GM19025 (cell line): ENCODE results near the gene SCN2B.

Source experiments
- ATAC-seq: cut with Tn5 transposase; IDR thresholded peaks from one replicate; pipeline ENCODE4 v1.9.1; 2021; ENCODE audit warnings: mild to moderate bottlenecking, low read depth, moderate library complexity; ENCODE audit not compliant: unreplicated experiment

Gene SCN2B

GRCh38 chr11:118175993-118176777, at the start of gene SCN2B:
SCN2B (minus strand) TSS chr11:118176639; CDS start chr11:118176431, 208 bp downstream.
- ATAC-seq = no peak

- peak; percentile 56 for ATAC-seq
Observed at GRCh38 chr11:118224511-118225188, 48.2 kb upstream of the SCN2B start, which contains the start of gene JAML. JAML (minus strand) TSS chr11:118225011; CDS start chr11:118214866, 10,145 bp downstream.

- no peak for ATAC-seq
Observed at GRCh38 chr11:118223992-118224391, 47.6 kb upstream of the SCN2B start.

DNA sequence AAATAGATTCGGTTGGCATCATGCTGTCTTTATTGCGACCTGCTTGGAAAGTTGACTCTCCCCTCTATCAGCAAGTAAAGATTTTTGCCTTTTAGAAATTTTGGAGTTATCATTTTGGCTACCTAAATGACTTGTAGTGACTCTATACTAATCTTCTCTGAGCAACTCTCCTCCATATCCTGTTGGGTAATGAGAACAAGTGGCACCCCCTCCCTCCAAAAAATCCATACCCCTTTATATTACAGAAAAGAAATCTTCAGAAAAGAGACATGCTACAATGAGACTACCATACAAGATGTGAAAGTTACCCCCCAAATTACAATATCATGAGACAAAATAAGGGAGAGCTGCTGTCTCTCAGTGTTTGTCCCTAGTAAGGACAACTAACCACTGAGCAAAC, 47.1 kb upstream of the SCN2B start:
- ATAC-seq = no peak

DNA sequence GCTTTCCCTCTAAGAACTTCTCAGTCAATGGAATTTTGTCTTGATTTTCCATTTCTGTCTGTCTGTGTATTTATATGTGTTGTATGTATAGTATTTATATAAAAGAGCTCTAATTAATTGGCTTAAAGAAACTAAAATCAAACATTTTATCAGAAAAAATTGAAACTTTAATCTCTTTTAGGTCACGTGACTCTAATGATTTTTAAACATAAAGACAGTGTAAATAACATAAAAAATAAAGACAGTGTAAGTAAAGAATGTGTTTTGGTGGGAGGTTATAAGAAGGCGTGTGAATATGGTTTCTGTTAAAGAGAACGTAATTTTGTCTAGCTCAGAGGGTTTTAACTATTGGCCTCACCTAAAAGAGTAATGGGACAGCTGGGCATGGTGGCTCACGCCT, 46.0 kb upstream of the SCN2B start:
- ATAC-seq = no peak

DNA sequence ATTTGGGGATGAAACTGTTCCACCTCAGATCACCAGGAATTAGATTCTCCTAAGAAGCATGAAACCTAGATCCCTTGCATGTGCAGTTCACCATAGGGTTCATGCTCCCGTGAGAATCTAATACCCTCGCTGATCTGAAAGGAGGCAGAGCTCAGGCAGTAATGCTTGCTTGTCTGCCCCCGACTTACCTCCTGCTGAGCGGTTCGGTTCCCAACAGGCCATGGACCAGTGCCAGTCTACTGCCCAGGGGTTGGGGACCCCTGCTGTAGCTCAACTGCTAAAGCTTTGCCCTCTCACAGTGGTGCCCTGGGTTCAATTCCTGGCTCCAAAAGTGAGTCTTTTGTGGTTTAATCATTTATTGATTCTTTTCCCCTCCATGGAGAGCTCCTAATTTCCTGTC, 45.0 kb upstream of the SCN2B start:
- ATAC-seq = no peak

- ATAC-seq = no peak
Observed at GRCh38 chr11:118219732-118220131, 43.3 kb upstream of the SCN2B start.

GRCh38 chr11:118219244-118219643, 42.8 kb upstream of the SCN2B start:
- ATAC-seq = no peak

DNA sequence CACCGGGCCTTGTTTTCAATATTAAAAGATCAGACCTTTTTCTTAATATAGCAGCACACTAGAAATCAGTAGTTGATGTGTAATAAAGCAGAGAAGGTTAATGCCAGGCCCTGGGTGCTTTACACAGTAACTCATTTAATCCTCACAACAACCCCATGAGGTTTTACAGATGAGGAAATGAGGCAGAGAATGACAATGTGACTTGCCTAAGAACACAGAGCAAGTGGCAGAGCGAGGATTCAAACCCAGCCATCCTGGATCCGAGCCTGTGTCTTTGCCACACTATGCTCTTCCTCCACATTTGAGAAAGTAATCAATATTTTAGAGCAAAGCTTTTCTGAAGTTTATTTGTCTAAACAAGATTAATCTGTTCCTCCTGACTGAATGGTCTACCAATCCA, 41.1 kb upstream of the SCN2B start:
- ATAC-seq = no peak

DNA sequence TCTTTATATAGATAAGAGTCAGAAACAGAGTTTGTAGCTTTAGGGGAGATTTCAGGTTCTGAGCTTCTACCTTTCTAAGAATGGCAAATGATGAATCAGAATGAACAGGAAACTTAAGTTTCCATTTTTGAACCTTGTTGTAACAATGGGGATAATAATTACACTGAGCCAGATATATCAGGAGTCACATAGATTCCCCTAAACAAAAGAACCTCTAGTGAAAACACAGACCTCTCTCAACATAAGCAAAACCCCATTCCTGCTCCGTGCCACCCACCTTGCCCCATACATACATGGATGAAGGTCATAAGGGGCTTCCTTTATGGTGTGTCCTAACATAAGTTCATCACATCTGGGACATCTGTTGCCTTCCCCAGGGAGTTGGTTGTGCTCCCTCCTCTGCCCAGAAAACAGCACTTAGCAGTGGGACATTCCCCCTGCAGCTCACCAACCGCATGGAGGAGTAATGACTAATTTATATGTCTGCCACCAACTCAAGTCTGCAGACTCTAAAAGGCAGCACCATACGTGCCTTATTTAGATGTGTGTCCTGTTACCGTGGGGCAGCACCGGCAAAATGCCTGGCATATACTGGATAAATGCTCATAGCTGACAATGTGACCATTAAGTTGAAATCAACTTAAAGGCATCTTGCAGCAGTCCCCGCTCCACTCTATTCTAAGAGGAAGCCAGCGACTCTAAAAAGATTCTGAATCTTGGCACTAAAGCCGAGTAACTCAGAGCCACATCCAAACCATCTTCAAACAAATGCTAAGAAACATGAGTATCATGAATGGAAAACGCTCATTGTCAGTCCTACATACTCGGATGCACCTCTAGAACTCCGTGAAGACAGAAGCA, 40.4 kb upstream of the SCN2B start:
- ATAC-seq = peak; percentile 44

DNA sequence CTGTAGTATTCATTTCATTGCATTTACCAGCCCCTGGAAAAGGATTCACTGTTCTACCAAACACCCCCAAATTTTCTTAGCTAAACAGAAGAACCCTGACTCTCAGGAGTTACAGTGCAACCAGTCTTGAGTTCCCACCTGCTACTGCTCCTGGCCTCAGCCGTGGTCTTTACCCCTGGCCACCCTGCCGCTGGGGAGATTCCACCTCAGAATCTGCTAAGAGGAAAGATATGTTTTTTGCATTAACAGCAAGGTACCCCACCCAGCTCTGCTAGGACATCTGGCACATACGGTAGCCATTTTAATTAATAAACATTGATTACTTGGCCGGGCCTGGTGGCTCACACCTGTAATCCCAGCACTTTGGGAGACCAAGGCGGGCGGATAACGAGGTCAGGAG, 39.3 kb upstream of the SCN2B start:
- ATAC-seq = no peak

DNA sequence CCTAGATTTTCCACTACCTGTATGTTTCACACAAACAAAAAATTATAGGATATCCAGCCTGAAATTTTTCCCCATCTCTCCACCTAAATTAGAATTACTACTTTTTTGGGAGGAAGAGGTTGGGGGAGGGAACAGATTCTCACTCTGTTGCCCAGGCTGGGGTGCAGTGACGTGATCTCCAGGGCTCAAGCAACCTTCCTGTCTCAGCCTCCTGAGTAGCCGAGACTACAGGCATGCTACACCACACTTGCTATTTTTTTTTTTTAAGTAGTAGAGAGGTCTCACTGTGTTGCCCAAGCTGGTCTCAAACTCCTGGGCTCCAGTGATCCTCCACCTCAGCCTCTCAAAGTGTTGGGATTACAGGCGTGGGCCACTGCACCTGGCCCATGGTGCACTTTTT, 38.8 kb upstream of the SCN2B start:
- ATAC-seq = no peak

DNA sequence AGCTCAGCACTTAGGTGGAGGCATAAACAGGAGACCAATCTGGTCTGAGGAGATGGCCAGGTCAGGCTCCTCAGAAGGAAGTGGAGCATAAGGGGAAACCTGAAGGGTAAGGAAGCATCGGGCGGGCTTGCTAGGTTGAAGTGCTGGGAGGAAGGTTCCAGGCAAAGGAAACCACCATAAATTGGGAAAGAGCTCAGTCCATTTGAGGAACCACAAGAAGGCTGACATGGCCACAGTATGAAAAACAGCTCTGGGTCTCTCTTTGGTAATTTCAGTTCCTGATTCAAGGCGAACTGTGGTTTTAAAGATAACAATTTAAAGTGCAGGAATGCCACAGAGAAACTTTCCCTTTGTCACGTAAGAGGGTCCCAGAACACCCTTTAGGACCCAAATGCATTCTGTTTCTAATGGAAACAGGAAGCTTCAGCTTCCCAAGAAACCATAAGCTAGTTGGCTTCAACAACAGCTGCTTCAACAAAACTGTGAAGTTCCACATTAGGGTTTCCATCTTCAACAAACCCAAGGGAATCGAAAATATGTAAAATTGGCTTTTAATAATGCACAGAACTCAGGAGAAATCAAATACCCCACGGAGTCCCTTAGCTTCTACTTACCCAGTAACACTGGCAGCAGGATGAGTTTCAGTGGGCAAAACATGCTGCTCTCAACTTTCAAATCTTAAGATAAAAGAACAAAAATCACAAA, 37.9 kb upstream of the SCN2B start:
- ATAC-seq = no peak

- no peak for ATAC-seq
Observed at GRCh38 chr11:118213781-118214180, 37.3 kb upstream of the SCN2B start.

DNA sequence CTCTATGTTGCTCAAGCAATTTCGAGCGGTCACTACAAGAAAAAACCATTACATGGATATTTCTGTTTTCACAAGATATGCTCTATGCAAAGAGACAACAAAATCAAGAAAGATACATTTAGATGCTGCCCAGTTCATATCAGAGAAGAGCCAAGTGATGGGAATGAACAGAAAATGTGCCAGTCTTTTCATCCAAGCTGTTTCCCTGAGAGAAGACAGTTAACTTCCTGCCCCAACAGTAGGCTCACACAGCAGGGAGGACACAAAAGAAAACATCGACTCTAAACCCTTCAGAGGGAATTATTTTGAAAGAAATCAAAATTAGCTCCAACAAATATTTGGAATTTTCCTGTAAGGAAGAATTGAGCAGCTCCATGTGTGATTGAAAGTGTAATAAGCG, 36.8 kb upstream of the SCN2B start:
- no peak for ATAC-seq

GRCh38 chr11:118212781-118213191, 36.3 kb upstream of the SCN2B start:
- no peak for ATAC-seq

- ATAC-seq = no peak
Observed at GRCh38 chr11:118212131-118212725, 35.8 kb upstream of the SCN2B start.

GRCh38 chr11:118211006-118211405, 34.6 kb upstream of the SCN2B start:
- no peak for ATAC-seq

DNA sequence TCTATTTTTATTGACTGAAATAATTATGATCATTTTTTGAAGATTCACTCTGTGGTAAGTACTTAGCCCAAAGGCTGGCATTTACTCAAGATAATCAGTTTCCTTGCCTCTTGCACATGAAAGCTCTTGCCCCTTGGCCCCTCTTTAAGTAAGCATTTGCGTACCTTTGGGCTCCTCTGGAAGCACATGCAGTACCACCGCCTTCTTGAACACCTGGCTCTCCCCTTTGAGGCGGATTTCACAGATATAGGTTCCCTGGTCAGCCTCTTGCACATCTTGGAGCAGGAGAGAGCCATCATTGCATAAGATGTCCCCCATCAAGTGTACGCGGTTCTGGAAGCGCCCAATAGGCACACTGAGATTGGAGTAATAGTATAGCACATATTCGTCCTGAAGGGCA, 33.9 kb upstream of the SCN2B start:
- ATAC-seq = no peak

- no peak for ATAC-seq
Observed at GRCh38 chr11:118209033-118209432, 32.6 kb upstream of the SCN2B start.
